ENCODE measurements around the gene BCAN.

DNA sequence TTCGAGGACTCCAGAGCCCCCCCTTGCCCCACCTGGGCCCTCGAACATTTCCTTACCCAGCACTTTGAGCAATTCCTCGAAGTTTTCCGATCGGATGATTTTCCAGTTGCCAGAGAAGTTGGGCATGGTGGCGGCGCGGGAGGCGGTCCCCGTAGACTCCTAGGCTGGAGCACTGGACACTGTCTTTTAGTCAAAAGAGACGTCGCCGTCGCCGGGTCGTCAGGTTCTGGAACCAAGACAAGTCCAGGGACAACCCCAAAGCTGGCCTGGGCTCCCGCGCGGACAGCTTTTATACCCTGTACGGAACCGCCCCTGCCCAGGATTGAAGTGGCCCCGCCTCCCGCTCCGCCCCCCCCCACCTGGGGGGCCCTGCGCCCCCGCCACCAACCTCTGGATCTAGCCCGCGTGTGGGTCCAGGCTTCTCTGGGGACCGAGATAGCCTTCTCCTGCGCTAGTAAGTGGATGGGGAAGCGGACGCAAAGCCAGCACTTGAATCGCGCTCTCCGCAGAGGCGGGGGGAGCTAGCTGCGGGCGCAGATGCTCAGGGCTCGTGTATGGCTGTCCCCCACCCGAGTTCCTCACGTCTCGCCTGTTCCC lies 63.5 kb downstream of the BCAN start, which contains the start of gene CRABP2:
- no peak for TF ChIP-seq ELF4 (IDR thresholded peaks at IDR 0.05)
- TF ChIP-seq SP1 (IDR thresholded peaks at IDR 0.05) = no peak
